Calu3 (cell line): ENCODE measurements around the gene FNDC3A. TPM values are rescaled to one million over a fixed set of nuclear protein-coding genes. Genes with fewer than 3 reads are reported as not detected.
"Not testable (repeated sequence)": the region's sequence is repeated elsewhere in the genome, so short reads cannot be mapped to it uniquely, and the experiment has no call there.

Experiments used
- BruUV-seq: library from RNA; stranded (reverse); fragments of 400-500 nt; replicated peaks from 2 replicates; lab custom pipeline; 2021; lab: Mats Ljungman, UMichigan
- CTCF ChIA-PET: fragments of 300-600 bp; sonication (Branson Sonifier 250); formaldehyde crosslinking; loops from one replicate; lab custom pipeline; 2022; ENCODE audit warnings: antibody characterized with exemption; lab: Charles Lee
- DNase-seq: peaks from one replicate; pipeline ENCODE4 v3.0.0; 2022
- H3K27ac Mint-ChIP-seq: one replicate; pipeline ENCODE4 v1.8.0; 2022; ENCODE audit warnings: mixed read lengths; ENCODE audit not compliant: unreplicated experiment
- H3K27me3 Mint-ChIP-seq: one replicate; pipeline ENCODE4 v1.8.0; 2022; ENCODE audit warnings: mixed read lengths; ENCODE audit not compliant: unreplicated experiment
- H3K36me3 Mint-ChIP-seq: one replicate; pipeline ENCODE4 v1.8.0; 2022; ENCODE audit warnings: mild to moderate bottlenecking, moderate library complexity, mixed read lengths; ENCODE audit not compliant: insufficient read depth, unreplicated experiment
- H3K4me1 Mint-ChIP-seq: one replicate; pipeline ENCODE4 v1.8.0; 2022; ENCODE audit warnings: mild to moderate bottlenecking, low read depth, mixed read lengths; ENCODE audit not compliant: unreplicated experiment
- H3K4me3 Mint-ChIP-seq: one replicate; pipeline ENCODE4 v1.8.0; 2022; ENCODE audit warnings: mild to moderate bottlenecking, low read depth, moderate library complexity, mixed read lengths; ENCODE audit not compliant: unreplicated experiment
- H3K9me3 Mint-ChIP-seq: one replicate; pipeline ENCODE4 v1.8.0; 2022; ENCODE audit warnings: low read depth, mixed read lengths; ENCODE audit not compliant: unreplicated experiment
- intact Hi-C: fragments of 100-400 bp; cut with micrococcal nuclease; formaldehyde crosslinking; loops from one replicate; pipeline ENCODE4 v1.10.0; 2022; ENCODE audit not compliant: unreplicated experiment
- total RNA-seq: library from RNA; stranded (reverse); gene quantifications from 2 replicates; pipeline ENCODE4 v1.2.3, GENCODE V29; 2022
- TF ChIP-seq, protein P1 (sequence below): fragments of 200-600 bp; IDR thresholded peaks from one replicate; pipeline ENCODE4 v1.8.0; 2022; ENCODE audit warnings: antibody characterized with exemption; ENCODE audit not compliant: unreplicated experiment

Gene FNDC3A
- total RNA-seq, 1 experiment from 2014 or later: 36.2 TPM

DNA sequence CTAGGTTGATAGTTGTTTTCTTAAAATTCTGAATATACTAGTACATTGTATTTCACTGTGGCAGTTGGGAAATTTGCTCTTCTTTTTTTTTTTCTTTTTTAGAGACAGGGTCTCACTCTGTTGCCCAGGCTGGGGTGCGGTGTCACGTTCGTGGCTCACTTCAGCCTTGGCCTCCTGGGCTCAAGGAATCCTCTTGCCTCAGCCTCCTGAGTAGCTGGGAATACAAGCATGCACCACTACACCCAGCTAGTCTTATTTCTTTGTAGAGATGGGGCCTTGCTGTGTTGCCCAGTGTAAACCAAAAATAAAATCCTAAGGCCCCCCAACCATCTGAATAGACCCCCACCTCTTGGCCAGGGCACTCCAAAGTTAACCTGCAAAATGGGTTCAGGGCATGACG lies 79.3 kb downstream of the FNDC3A start:
- Mint-ChIP-seq H3K36me3 (no peaks in the 10 kb centered on the region), H3K4me1 (peaks cover 18% of the 10 kb centered on the region), H3K27me3 (no peaks in the 10 kb centered on the region), H3K4me3 (no peak overlapping the region), H3K27ac (no peak overlapping the region), H3K9me3 (no peaks in the 10 kb centered on the region)
- CTCF ChIA-PET: no interaction called here
- intact Hi-C loops: no loop called here
- no peak for DNase-seq
- BruUV-seq: no TSS peak
- TF ChIP-seq, protein P1, sequence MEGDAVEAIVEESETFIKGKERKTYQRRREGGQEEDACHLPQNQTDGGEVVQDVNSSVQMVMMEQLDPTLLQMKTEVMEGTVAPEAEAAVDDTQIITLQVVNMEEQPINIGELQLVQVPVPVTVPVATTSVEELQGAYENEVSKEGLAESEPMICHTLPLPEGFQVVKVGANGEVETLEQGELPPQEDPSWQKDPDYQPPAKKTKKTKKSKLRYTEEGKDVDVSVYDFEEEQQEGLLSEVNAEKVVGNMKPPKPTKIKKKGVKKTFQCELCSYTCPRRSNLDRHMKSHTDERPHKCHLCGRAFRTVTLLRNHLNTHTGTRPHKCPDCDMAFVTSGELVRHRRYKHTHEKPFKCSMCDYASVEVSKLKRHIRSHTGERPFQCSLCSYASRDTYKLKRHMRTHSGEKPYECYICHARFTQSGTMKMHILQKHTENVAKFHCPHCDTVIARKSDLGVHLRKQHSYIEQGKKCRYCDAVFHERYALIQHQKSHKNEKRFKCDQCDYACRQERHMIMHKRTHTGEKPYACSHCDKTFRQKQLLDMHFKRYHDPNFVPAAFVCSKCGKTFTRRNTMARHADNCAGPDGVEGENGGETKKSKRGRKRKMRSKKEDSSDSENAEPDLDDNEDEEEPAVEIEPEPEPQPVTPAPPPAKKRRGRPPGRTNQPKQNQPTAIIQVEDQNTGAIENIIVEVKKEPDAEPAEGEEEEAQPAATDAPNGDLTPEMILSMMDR: no peak

DNA sequence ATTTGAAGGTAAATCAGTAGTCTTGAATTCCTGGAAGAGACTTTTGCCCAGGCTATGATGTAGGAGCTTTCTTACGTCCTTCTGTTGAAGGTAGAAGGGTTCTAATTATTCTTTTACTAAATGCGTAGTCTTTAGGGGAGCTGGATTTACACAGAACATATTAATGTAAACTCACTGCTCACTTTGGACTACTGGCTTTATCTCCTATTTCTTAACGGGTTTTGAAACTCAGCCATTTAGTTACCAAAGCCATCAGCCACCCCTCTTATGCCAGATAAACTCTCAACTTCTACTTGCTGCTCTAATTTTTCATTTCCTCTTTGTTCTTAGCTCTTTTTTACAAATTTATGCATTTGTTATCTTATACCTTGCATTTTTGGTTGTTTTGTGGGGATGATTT lies 81.5 kb downstream of the FNDC3A start:
- no peaks in the 10 kb centered on the region for H3K9me3 Mint-ChIP-seq
- no peaks in the 10 kb centered on the region for H3K27me3 Mint-ChIP-seq
- TF ChIP-seq, protein P1: no peak
- BruUV-seq: no TSS peak
- no peak overlapping the region for H3K27ac Mint-ChIP-seq
- intact Hi-C loops: no loop called here
- CTCF ChIA-PET: no interaction called here
- H3K36me3 Mint-ChIP-seq: peaks cover 6% of the 10 kb centered on the region
- DNase-seq: no peak
- no peak overlapping the region for H3K4me3 Mint-ChIP-seq
- H3K4me1 Mint-ChIP-seq: peaks cover 22% of the 10 kb centered on the region

DNA sequence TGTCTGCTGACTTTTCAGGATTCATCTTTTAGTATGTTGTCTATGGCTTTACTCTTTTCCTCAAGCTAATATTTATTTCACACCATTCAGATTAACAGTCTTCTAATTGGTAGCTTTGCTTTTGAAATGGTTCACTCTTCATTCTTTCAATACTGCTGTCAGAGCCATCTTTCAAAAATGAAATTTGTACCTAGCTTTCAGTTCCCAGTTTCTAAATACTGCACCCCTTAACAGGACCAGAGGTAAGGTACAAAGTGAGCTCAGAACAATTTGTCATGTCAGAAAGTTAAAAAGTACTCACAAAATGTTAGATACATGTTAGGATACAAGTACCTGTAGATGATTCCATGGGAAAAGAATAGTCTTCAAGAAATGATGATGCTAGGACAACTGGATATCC lies 83.0 kb downstream of the FNDC3A start:
- no TSS peak for BruUV-seq
- Mint-ChIP-seq H3K27ac (no peak overlapping the region), H3K4me1 (peaks cover 14% of the 10 kb centered on the region), H3K4me3 (no peak overlapping the region), H3K27me3 (no peaks in the 10 kb centered on the region), H3K36me3 (peaks cover 6% of the 10 kb centered on the region), H3K9me3 (no peaks in the 10 kb centered on the region)
- intact Hi-C loops: no loop called here
- TF ChIP-seq, protein P1: no peak
- CTCF ChIA-PET: interaction anchor here (0.6 kb wide), 1 partner anchor 12 kb away, joined by 4 read pairs; no protein-coding TSS in a partner anchor
- no peak for DNase-seq

DNA sequence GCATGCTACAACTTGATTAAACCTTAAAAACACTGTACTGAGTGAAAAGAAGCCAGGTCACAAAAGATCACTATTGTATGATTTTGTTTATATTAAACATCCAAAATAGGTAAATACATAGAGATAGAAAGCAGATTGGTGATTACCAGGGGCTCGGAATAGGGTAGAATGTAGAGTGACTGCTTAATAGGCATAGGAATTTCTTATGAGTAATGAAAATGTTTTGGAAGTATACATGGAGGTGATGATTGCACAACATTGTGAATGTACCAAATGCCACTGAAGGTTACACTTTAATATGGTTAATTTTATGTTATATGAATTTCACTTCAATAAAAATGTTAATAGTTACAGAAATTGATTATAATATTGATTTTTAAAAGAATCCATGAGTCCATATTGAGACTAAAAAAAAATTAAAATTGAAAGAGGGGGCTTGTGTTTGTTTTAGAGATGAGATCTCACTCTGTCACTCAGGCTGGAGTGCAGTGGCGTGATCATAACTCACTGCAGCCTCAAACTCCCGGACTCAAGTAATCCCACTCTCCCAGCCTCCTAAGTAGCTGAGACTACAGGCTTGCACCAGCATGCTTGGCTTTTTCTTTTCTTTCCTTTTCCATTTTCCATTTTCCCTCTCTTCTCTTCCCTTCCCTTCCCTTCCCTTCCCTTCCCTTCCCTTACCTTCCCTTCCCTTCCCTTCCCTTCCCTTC lies 85.1 kb downstream of the FNDC3A start:
- CTCF ChIA-PET: no interaction called here
- TF ChIP-seq, protein P1: no peak
- no peaks in the 10 kb centered on the region for H3K27me3 Mint-ChIP-seq
- no peak overlapping the region for H3K4me3 Mint-ChIP-seq
- DNase-seq: no peak
- H3K36me3 Mint-ChIP-seq: peaks cover 6% of the 10 kb centered on the region
- intact Hi-C loops: no loop called here
- no peaks in the 10 kb centered on the region for H3K9me3 Mint-ChIP-seq
- H3K27ac Mint-ChIP-seq: no peak overlapping the region
- BruUV-seq: no TSS peak
- peaks cover 14% of the 10 kb centered on the region for H3K4me1 Mint-ChIP-seq

DNA sequence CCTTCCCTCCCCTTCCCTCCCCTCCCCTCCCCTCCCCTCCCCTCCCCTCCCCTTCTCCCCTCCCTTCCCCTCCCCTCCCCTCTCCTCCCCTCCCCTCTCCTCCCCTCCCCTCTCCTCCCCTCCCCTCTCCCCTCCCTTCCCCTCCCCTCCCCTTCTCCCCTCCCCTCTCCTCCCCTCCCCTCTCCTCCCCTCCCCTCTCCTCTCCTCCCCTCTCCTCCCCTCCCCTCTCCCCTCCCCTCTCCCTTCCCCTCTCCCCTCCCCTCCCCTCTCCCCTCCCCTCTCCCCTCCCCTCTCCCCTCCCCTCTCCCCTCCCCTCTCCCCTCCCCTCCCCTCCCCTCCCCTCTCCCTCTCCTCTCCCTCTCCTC lies 85.7 kb downstream of the FNDC3A start:
- H3K27me3 Mint-ChIP-seq, H3K27ac Mint-ChIP-seq, DNase-seq, H3K4me3 Mint-ChIP-seq, H3K36me3 Mint-ChIP-seq, CTCF ChIA-PET, H3K9me3 Mint-ChIP-seq, intact Hi-C loops, BruUV-seq: not testable (repeated sequence)
- peaks cover 14% of the 10 kb centered on the region for H3K4me1 Mint-ChIP-seq
